BE2C (cell line): ENCODE results near the gene CSF3R.

ENCODE experiments used
- DNase-seq: peaks from one replicate; pipeline ENCODE4 v3.0.0-alpha.2; 2020
- H3K27me3 ChIP-seq: fragments of 250-450 bp; sonication (Bioruptor Pico); 2 replicates; pipeline ENCODE4 v1.5.1; 2020; ENCODE audit warnings: mild to moderate bottlenecking
- H3K36me3 ChIP-seq: fragments of 250-450 bp; sonication (Bioruptor Pico); 2 replicates; pipeline ENCODE4 v1.5.1; 2020; ENCODE audit warnings: mild to moderate bottlenecking
- H3K4me1 ChIP-seq: fragments of 250-450 bp; sonication (Bioruptor Pico); 2 replicates; pipeline ENCODE4 v1.5.1; 2020
- H3K4me3 ChIP-seq: 2 replicates; pipeline ENCODE4 v1.5.1; 2011; ENCODE audit warnings: low read depth, low read length
- H3K9me3 ChIP-seq: fragments of 250-450 bp; sonication (Bioruptor Pico); 2 replicates; pipeline ENCODE4 v1.5.1; 2020
- TF ChIP-seq, protein P1 (sequence below): IDR thresholded peaks from 2 replicates; pipeline ENCODE4 v1.5.1; 2012; ENCODE audit warnings: mild to moderate bottlenecking, low read depth, low read length

CSF3R gene

DNA sequence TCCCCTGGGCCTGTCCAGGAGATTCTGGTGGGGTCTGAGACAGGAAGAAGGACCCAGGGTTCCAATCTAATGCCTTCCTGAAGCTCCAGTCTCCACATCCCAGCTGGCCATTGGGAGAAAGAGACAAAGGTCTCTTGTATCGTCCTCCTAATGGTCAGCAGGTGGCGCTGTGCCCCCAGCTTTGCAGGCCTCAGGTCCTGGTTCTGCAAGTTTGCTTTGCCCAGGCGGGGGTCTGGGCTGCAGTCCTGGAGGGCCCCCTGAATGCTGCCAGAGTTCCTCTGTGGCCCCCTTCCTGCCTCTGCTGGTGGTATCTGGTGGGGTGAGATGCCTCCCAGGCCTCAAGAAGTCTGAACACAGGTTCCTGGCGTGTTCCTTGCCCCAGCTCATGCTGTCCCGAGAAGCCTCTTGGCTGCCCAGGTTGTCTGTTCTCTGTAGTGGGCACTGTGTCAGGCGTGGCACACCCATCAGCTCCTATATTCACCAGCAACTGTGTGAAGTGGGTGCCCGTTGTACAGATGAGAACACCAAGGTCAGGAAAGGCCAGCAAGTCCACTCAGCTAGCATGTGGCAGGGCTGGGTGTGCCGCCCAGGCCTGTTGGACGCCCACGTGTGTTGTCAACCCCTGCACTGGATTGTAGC, 33.8 kb upstream of the CSF3R start:
- TF ChIP-seq, protein P1, sequence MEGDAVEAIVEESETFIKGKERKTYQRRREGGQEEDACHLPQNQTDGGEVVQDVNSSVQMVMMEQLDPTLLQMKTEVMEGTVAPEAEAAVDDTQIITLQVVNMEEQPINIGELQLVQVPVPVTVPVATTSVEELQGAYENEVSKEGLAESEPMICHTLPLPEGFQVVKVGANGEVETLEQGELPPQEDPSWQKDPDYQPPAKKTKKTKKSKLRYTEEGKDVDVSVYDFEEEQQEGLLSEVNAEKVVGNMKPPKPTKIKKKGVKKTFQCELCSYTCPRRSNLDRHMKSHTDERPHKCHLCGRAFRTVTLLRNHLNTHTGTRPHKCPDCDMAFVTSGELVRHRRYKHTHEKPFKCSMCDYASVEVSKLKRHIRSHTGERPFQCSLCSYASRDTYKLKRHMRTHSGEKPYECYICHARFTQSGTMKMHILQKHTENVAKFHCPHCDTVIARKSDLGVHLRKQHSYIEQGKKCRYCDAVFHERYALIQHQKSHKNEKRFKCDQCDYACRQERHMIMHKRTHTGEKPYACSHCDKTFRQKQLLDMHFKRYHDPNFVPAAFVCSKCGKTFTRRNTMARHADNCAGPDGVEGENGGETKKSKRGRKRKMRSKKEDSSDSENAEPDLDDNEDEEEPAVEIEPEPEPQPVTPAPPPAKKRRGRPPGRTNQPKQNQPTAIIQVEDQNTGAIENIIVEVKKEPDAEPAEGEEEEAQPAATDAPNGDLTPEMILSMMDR, result peak; percentile 74
- peak; percentile 52 for DNase-seq
- Histone ChIP-seq H3K4me1 (no peaks in the 10 kb centered on the region), H3K36me3 (no peaks in the 10 kb centered on the region), H3K4me3 (no peak overlapping the region), H3K9me3 (no peaks in the 10 kb centered on the region), H3K27me3 (no peaks in the 10 kb centered on the region)

DNA sequence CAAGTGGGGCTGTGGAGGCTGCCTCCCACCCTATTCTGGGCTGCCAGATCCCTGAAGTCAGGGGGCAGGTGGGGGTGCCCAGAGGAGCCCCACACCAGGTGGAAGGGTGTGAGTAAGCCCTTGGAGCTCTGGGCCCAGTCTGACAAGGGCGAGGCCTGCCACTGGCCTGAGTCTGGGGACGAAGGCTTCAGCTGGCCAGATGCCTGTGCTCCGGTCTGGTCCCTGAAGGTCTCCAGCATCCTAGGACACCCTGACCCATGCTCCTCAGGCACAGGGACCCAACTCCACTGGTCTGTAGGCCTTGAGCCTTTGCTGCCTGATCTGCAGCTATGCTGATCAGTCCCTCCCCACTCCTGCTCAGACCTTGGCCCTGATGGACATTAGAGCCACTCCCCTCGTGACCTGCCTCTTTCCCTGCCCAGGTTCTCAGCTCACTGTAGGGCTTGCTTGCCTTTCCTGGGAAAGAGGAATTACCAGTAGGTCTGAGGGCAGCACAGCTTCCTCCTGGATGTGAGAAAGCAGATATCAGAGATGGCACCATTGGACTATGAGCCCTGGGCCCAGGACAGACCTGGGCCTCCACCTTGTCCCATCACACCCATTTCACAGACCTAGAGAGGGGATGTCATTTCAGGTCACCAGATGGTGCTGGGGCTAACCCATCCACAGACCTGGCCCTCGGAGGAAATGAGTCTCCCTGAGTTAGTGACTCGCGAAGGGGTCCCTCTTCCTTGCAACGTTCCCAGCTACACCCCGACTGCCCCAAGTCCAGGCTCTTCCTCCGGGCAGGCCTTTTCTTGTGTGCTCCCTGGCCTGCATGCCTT, 32.8 kb upstream of the CSF3R start:
- TF ChIP-seq, protein P1, result no peak
- Histone ChIP-seq H3K4me1 (no peaks in the 10 kb centered on the region), H3K27me3 (no peaks in the 10 kb centered on the region), H3K36me3 (no peaks in the 10 kb centered on the region), H3K9me3 (no peaks in the 10 kb centered on the region), H3K4me3 (no peak overlapping the region)
- DNase-seq, result no peak

DNA sequence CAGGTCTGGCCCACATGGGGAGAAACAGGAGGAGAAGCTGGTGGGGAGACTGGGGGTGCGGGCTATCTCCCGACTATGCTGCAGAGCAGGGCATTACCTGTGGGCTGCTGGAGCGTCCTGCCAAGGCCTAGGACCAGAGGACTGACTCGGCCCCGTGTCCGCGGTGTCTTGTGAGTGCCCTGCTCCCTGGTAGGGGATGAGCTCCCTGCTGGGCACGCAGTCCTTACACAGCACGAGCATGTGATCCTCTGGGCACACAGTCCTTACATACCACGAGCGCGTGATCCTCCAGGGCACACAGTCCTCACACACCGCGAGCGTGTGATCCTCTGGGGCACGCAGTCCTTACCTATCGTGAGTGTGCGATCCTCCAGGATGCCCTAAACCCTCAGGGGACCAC, 31.8 kb upstream of the CSF3R start:
- TF ChIP-seq, protein P1, result no peak
- Histone ChIP-seq H3K4me1 (no peaks in the 10 kb centered on the region), H3K4me3 (no peak overlapping the region), H3K27me3 (no peaks in the 10 kb centered on the region), H3K36me3 (no peaks in the 10 kb centered on the region), H3K9me3 (no peaks in the 10 kb centered on the region)
- DNase-seq, result no peak

DNA sequence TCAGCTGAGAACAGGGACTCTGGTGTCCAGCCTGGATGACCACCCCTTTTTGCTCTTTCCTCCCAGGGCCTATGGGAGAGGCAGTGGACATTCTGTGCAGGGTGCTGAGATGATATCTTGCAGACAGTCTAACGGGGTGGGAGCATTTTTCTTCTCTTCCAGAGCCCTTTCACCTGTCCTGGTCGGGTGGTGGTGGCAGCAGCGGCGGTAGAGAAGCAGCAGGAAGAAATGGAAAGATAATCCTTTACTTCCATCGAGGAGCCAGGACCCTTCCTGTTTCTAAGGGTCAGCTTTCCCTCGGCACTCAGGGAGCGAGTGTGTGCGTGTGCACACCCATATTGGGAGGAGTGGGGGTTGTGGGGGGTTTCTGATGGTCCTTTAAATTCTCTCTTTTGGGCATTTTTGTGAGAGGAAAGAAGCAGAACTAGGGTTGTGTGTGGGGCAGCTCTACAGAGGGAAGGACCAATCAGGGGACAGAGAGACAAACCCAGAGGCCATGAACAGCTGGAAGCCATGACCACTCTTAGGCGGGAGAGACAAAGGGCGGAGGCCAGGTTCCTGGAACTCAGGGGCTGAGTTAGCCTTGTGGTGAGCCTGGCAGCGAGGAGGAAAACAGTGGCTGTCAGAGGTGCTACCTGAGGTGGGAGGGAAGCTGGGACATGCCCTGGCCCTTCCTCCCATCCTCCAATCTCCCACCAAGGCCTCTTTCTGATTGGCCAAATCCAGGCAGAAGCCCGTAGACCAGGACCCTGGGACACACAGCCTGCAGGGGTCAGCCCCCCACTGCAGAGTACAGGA, 31.2 kb upstream of the CSF3R start:
- no peaks in the 10 kb centered on the region for H3K27me3 ChIP-seq
- no peaks in the 10 kb centered on the region for H3K4me1 ChIP-seq
- no peak for DNase-seq
- TF ChIP-seq, protein P1, result no peak
- no peak overlapping the region for H3K4me3 ChIP-seq
- no peaks in the 10 kb centered on the region for H3K36me3 ChIP-seq
- no peaks in the 10 kb centered on the region for H3K9me3 ChIP-seq

DNA sequence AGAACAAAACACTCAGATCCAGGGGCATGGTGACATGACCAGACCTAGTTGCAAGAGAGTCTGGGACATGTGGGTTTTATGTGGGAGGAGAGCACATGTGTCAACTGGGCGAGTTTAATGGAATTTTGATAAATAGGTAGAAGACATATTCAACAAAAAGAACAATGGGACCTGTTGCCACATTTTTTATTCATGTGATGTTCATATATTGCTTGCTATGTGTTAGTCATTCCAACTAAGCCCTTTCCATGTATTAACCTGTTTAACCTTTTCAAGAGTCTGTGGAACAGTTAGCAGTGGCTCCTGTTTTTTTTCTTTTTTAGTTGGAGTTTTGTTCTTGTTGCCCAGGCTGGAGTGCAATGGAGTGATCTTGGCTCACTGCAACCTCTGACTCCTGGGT, 30.1 kb upstream of the CSF3R start:
- TF ChIP-seq, protein P1, result no peak
- H3K4me1 ChIP-seq, result no peaks in the 10 kb centered on the region
- no peaks in the 10 kb centered on the region for H3K9me3 ChIP-seq
- no peak overlapping the region for H3K4me3 ChIP-seq
- no peaks in the 10 kb centered on the region for H3K36me3 ChIP-seq
- no peaks in the 10 kb centered on the region for H3K27me3 ChIP-seq
- no peak for DNase-seq
